HFF-Myc (cell line): ENCODE measurements around the gene FN3K.
"Not testable (repeated sequence)": the region's sequence is repeated elsewhere in the genome, so short reads cannot be mapped to it uniquely, and the experiment has no call there.

Experiments
- DNase-seq: peaks from one replicate; pipeline ENCODE4 v3.0.0-alpha.2; 2011; ENCODE audit warnings: low read depth; ENCODE audit errors: extremely low read depth
- H3K4me3 ChIP-seq: replicated peaks from 2 replicates; pipeline ENCODE4 v1.5.1; 2011; ENCODE audit warnings: low read depth, mild to moderate bottlenecking, control low read depth, low read length
- CTCF ChIP-seq: IDR thresholded peaks from 2 replicates; pipeline ENCODE4 v1.5.1; 2012; ENCODE audit warnings: mild to moderate bottlenecking, low read depth, low read length, control low read depth; ENCODE audit errors: missing control alignments

FN3K gene

GRCh38 chr17:82783498-82783897, 48.1 kb downstream of the FN3K start:
- no peak for DNase-seq
- TF ChIP-seq CTCF, result no peak
- H3K4me3 ChIP-seq, result no peak overlapping the region

- not testable (repeated sequence) for DNase-seq
Observed at GRCh38 chr17:82785581-82785980, 50.2 kb downstream of the FN3K start.

GRCh38 chr17:82786427-82786826, 51.0 kb downstream of the FN3K start:
- no peak overlapping the region for H3K4me3 ChIP-seq
- DNase-seq, result no peak
- no peak for TF ChIP-seq CTCF

More at GRCh38 chr17:82785581-82785980, 50.2 kb downstream of the FN3K start:
- H3K4me3 ChIP-seq, result not testable (repeated sequence)

GRCh38 chr17:82787081-82787848, 51.9 kb downstream of the FN3K start:
- H3K4me3 ChIP-seq, result no peak overlapping the region
- no peak for DNase-seq
- TF ChIP-seq CTCF, result no peak

GRCh38 chr17:82788206-82789001, 53.0 kb downstream of the FN3K start:
- no peak overlapping the region for H3K4me3 ChIP-seq
- DNase-seq, result no peak
- TF ChIP-seq CTCF, result no peak

- no peak overlapping the region for H3K4me3 ChIP-seq
- no peak for DNase-seq
- no peak for TF ChIP-seq CTCF
Observed at GRCh38 chr17:82789051-82789592, 53.7 kb downstream of the FN3K start.

GRCh38 chr17:82789806-82790205, 54.4 kb downstream of the FN3K start:
- no peak overlapping the region for H3K4me3 ChIP-seq
- no peak for DNase-seq
- TF ChIP-seq CTCF, result no peak
